GM23338 (cell line): ENCODE results near the gene ADAM8. TPM values are rescaled to one million over a fixed set of nuclear protein-coding genes. Genes with fewer than 3 reads are reported as not detected.

ENCODE experiments used
- ATAC-seq: fragments of 200-7000 bp; cut with Tn5 transposase; 3 replicates; pipeline ENCODE4 v1.9.1; 2020
- DNase-seq: peaks from one replicate; pipeline ENCODE4 v3.0.0-alpha.2; 2015; ENCODE audit warnings: low spot score
- H2AFZ ChIP-seq: fragments of 200-600 bp; sonication (generic); 2 replicates; pipeline ENCODE4 v1.8.0; 2016; ENCODE audit warnings: antibody characterized with exemption, mild to moderate bottlenecking, moderate library complexity
- H3F3A ChIP-seq: fragments of 200-600 bp; sonication (generic); replicated peaks from 2 replicates; pipeline ENCODE4 v1.8.0; 2017; ENCODE audit warnings: antibody characterized with exemption, mixed run types, low read depth
- H3K27ac ChIP-seq: fragments of 200-600 bp; sonication (generic); 2 replicates; pipeline ENCODE4 v1.6.1; 2016; ENCODE audit warnings: low read depth
- H3K27me3 ChIP-seq: fragments of 200-600 bp; sonication (generic); 2 replicates; pipeline ENCODE4 v1.8.0; 2016; ENCODE audit warnings: mild to moderate bottlenecking, mixed run types, moderate library complexity; ENCODE audit not compliant: insufficient read depth
- H3K36me3 ChIP-seq: fragments of 200-600 bp; sonication (generic); 2 replicates; pipeline ENCODE4 v1.8.0; 2016; ENCODE audit warnings: mild to moderate bottlenecking; ENCODE audit not compliant: insufficient read depth
- H3K4me1 ChIP-seq: fragments of 200-600 bp; sonication (generic); 2 replicates; pipeline ENCODE4 v1.8.0; 2016; ENCODE audit warnings: mild to moderate bottlenecking, moderate library complexity; ENCODE audit not compliant: insufficient read depth
- H3K4me2 ChIP-seq: fragments of 200-600 bp; sonication (generic); 2 replicates; pipeline ENCODE4 v1.7.1; 2017; ENCODE audit warnings: mixed run types
- H3K4me3 ChIP-seq: fragments of 200-600 bp; sonication (generic); 2 replicates; pipeline ENCODE4 v1.6.1; 2016; ENCODE audit warnings: mixed run types
- H3K79me2 ChIP-seq: fragments of 200-600 bp; sonication (generic); replicated peaks from 2 replicates; pipeline ENCODE4 v1.8.0; 2017; ENCODE audit warnings: mild to moderate bottlenecking; ENCODE audit not compliant: insufficient read depth
- H3K9me2 ChIP-seq: fragments of 200-600 bp; sonication (generic); 2 replicates; pipeline ENCODE4 v1.8.0; 2017; ENCODE audit not compliant: insufficient read depth
- H4K20me1 ChIP-seq: fragments of 200-600 bp; sonication (generic); replicated peaks from 2 replicates; pipeline ENCODE4 v1.8.0; 2017; ENCODE audit warnings: mild to moderate bottlenecking; ENCODE audit not compliant: insufficient read depth
- H3K27ac Mint-ChIP-seq: 2 replicates; pipeline ENCODE4 v1.8.0; 2020; ENCODE audit warnings: inconsistent platforms, mild to moderate bottlenecking, moderate library complexity, mixed read lengths
- H3K27me3 Mint-ChIP-seq: 3 replicates; pipeline ENCODE4 v1.8.0; 2022; ENCODE audit warnings: low read depth, mild to moderate bottlenecking, moderate library complexity, mixed read lengths, inconsistent platforms; ENCODE audit not compliant: insufficient read depth, poor library complexity
- H3K36me3 Mint-ChIP-seq: 3 replicates; pipeline ENCODE4 v1.8.0; 2021; ENCODE audit warnings: low read depth, mild to moderate bottlenecking, inconsistent platforms, moderate library complexity, mixed read lengths
- H3K4me1 Mint-ChIP-seq: 3 replicates; pipeline ENCODE4 v1.8.0; 2020; ENCODE audit warnings: mild to moderate bottlenecking, inconsistent platforms, mixed read lengths
- H3K4me3 Mint-ChIP-seq: 3 replicates; pipeline ENCODE4 v1.8.0; 2021; ENCODE audit warnings: moderate library complexity, mild to moderate bottlenecking, inconsistent platforms, mixed read lengths
- H3K9me3 Mint-ChIP-seq: 3 replicates; pipeline ENCODE4 v1.8.0; 2020; ENCODE audit warnings: moderate library complexity, mild to moderate bottlenecking, inconsistent platforms, mixed read lengths
- CREB1 ChIP-seq: fragments of 250-450 bp; sonication (Bioruptor Pico); IDR thresholded peaks from 2 replicates; pipeline ENCODE4 v1.5.0; 2020; ENCODE audit warnings: low read depth, mild to moderate bottlenecking, moderate library complexity
- CTCF ChIP-seq, 2 experiments: fragments of 200-600 bp in 1 of 2; sonication (generic) in 1 of 2; conservative IDR thresholded peaks; 2 replicates each; pipeline versions ENCODE4 v1.5.1 to v1.6.1; 2016 to 2017; ENCODE audit warnings: antibody characterized with exemption in 2 of 2, low read depth in 2 of 2, mild to moderate bottlenecking in 2 of 2, moderate library complexity in 1 of 2
- ETS1 ChIP-seq: IDR thresholded peaks from 2 replicates; pipeline ENCODE4 v1.6.1; 2016; ENCODE audit warnings: antibody characterized with exemption
- EZH2 ChIP-seq: fragments of 200-600 bp; sonication (generic); IDR thresholded peaks from one replicate; pipeline ENCODE4 v1.8.0; 2017; ENCODE audit warnings: antibody characterized with exemption, mild to moderate bottlenecking, low read depth; ENCODE audit not compliant: unreplicated experiment
- EZH2phosphoT487 ChIP-seq: fragments of 200-600 bp; sonication (generic); IDR thresholded peaks from one replicate; pipeline ENCODE4 v1.8.1; 2018; ENCODE audit warnings: antibody characterized with exemption; ENCODE audit not compliant: unreplicated experiment
- JUNB ChIP-seq: IDR thresholded peaks from one replicate; pipeline ENCODE4 v1.6.1; 2016; ENCODE audit warnings: antibody characterized with exemption; ENCODE audit not compliant: unreplicated experiment
- NANOG ChIP-seq: IDR thresholded peaks from 2 replicates; pipeline ENCODE4 v1.6.1; 2016; ENCODE audit warnings: antibody characterized with exemption, borderline replicate concordance
- POLR2AphosphoS5 ChIP-seq: IDR thresholded peaks from 2 replicates; pipeline ENCODE4 v1.6.1; 2016; ENCODE audit warnings: antibody characterized with exemption, low read depth
- REST ChIP-seq: IDR thresholded peaks from one replicate; pipeline ENCODE4 v1.6.1; 2018; ENCODE audit warnings: antibody characterized with exemption; ENCODE audit not compliant: unreplicated experiment
- STAT1 ChIP-seq: IDR thresholded peaks from one replicate; pipeline ENCODE4 v1.6.1; 2016; ENCODE audit warnings: antibody characterized with exemption; ENCODE audit not compliant: unreplicated experiment
- ZNF114 ChIP-seq: fragments of 250-450 bp; sonication (Bioruptor Pico); IDR thresholded peaks from 2 replicates; pipeline ENCODE4 v1.5.0; 2020; ENCODE audit warnings: mild to moderate bottlenecking, moderate library complexity
- ZNF331 ChIP-seq: fragments of 250-450 bp; sonication (Bioruptor Pico); IDR thresholded peaks from 2 replicates; pipeline ENCODE4 v1.5.0; 2020; ENCODE audit warnings: low read depth, mild to moderate bottlenecking, moderate library complexity
- ZNF462 ChIP-seq: fragments of 250-450 bp; sonication (Bioruptor Pico); IDR thresholded peaks from 2 replicates; pipeline ENCODE4 v1.5.0; 2020; ENCODE audit warnings: mild to moderate bottlenecking, moderate library complexity
- polyA plus RNA-seq: library from polyadenylated mRNA; unstranded; fragments of >200 nt; fragmentation: Nextera tagmentation; extraction: Ambion mirVana; gene quantifications from 2 replicates; pipeline ENCODE4 v1.2.1, GENCODE V29; 2016
- total RNA-seq: library from RNA; depleted of rRNA; stranded (reverse); fragments of >200 nt; shearing (Covaris generic); gene quantifications from 2 replicates; pipeline ENCODE4 v1.2.3, GENCODE V29; 2014

ADAM8 gene
- total and polyA plus RNA-seq, 2 experiments from 2014 or later, result 1.9 to 5.5 TPM

- no peaks in the 10 kb centered on the region for H3K27me3 ChIP-seq
- H3K4me3 ChIP-seq, result no peak overlapping the region
- Mint-ChIP-seq H3K27ac (no peak overlapping the region), H3K4me1 (peaks cover 4% of the 10 kb centered on the region), H3K4me3 (no peak overlapping the region), H3K9me3 (peaks cover 1% of the 10 kb centered on the region; the same call in 2 of the 3 replicates), H3K36me3 (peaks cover 33% of the 10 kb centered on the region), H3K27me3 (peaks cover 5% of the 10 kb centered on the region)
- H3K9me2 ChIP-seq, result no peaks in the 10 kb centered on the region
- H3K27ac ChIP-seq, result no peak overlapping the region
- no peak overlapping the region for H2AFZ ChIP-seq
- ATAC-seq (no peak), DNase-seq (no peak)
- H4K20me1 ChIP-seq, result peaks cover 24% of the 10 kb centered on the region
- H3K4me1 ChIP-seq, result peaks cover 10% of the 10 kb centered on the region; the same call in 1 of the 2 replicates
- no peak for TF ChIP-seq STAT1
- no peak for TF ChIP-seq ZNF462
- no peak for TF ChIP-seq REST
- no peak for TF ChIP-seq ZNF114 (CRISPR knock-in tag)
- no peak for TF ChIP-seq NANOG
- no peak for TF ChIP-seq CREB1
- TF ChIP-seq CTCF (conservative IDR thresholded peaks at IDR 0.05; ENCODE audit: low read depth in 2 of 2), result no peak
- no peak for TF ChIP-seq ZNF331 (CRISPR knock-in tag)
- no peak for TF ChIP-seq EZH2phosphoT487
- no peak for TF ChIP-seq EZH2
- no peak for TF ChIP-seq ETS1
- no peak for TF ChIP-seq JUNB
- no peak for TF ChIP-seq POLR2AphosphoS5
- peaks cover 10% of the 10 kb centered on the region for H3F3A ChIP-seq
- H3K79me2 ChIP-seq, result peaks cover 45% of the 10 kb centered on the region
- peaks cover 17% of the 10 kb centered on the region for H3K36me3 ChIP-seq
- H3K4me2 ChIP-seq, result no peak overlapping the region
Measured at GRCh38 chr10:133303206-133303605, 26.5 kb upstream of the ADAM8 start.
